ENCODE data around the gene ALDH8A1. TPM values are rescaled to one million over a fixed set of nuclear protein-coding genes. Genes with fewer than 3 reads are reported as not detected.

Gene ALDH8A1
- total RNA-seq = 1 to 10 TPM in 6 of 7 donors, under 1 TPM in 1; 0.52 to 5.7 (median 1.2) TPM
- polyA plus RNA-seq = 1 to 10 TPM in 1 of 3 donors, under 1 TPM in 2; 0.64 to 1.0 (median 0.70) TPM
- long read RNA-seq, donor 1 = 0 reads
- long read RNA-seq, donor 2 = 0 reads

DNA sequence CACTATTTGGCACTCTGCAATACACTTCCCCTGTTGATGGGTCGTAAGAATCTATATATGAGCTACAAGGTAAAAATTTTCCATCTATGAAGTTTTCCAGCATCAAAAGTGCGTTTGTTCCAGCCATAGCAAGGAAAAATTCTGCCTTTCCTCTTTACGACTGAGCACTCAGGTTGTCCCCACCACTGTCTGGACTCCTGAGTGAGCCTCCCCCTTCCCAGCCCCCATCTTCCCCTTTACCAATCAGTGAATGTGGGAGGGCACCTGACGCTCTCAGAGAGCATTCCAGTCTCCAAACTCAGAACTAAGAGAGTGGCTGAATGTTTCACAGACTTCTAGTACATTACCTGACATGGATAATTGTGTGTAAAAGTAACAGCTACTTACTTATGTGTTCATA, at the start of gene ALDH8A1:
ALDH8A1 (minus strand) TSS at position 175 of the 400 bp plus-strand sequence; CDS start at position 127, 48 bp downstream.
- 79 to 87% (median 82%) methylated on average over 4 of the region's 4 CpGs for WGBS, 5 donors
- no peaks in the 10 kb centered on the region for H3K27me3 ChIP-seq (replicated peaks in 1 of 7)
- H3K4me1 ChIP-seq = no peaks in the 10 kb centered on the region
- no peaks in the 10 kb centered on the region for H3K36me3 ChIP-seq
- TF ChIP-seq, protein P1, sequence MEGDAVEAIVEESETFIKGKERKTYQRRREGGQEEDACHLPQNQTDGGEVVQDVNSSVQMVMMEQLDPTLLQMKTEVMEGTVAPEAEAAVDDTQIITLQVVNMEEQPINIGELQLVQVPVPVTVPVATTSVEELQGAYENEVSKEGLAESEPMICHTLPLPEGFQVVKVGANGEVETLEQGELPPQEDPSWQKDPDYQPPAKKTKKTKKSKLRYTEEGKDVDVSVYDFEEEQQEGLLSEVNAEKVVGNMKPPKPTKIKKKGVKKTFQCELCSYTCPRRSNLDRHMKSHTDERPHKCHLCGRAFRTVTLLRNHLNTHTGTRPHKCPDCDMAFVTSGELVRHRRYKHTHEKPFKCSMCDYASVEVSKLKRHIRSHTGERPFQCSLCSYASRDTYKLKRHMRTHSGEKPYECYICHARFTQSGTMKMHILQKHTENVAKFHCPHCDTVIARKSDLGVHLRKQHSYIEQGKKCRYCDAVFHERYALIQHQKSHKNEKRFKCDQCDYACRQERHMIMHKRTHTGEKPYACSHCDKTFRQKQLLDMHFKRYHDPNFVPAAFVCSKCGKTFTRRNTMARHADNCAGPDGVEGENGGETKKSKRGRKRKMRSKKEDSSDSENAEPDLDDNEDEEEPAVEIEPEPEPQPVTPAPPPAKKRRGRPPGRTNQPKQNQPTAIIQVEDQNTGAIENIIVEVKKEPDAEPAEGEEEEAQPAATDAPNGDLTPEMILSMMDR (IDR thresholded peaks at IDR 0.05 in 8 of 11, conservative IDR thresholded peaks at IDR 0.05 in 3 of 11) = no peak
- TF ChIP-seq POLR2A (IDR thresholded peaks at IDR 0.05) = no peak
- H3K27ac ChIP-seq = no peak within 1 kb of the TSS
- H3K4me3 ChIP-seq = no peak within 1 kb of the TSS
- H3K9me3 ChIP-seq = peaks cover 0 to 7% (median 0%) of the 10 kb centered on the region in 8 donors
- DNase-seq = no peak
- intact Hi-C loops (cut with DNase I; ENCODE audit: low total_unique reads) = loop anchor here (10.0 kb wide), 1 partner anchor 825 kb away; no protein-coding TSS in a partner anchor

DNA sequence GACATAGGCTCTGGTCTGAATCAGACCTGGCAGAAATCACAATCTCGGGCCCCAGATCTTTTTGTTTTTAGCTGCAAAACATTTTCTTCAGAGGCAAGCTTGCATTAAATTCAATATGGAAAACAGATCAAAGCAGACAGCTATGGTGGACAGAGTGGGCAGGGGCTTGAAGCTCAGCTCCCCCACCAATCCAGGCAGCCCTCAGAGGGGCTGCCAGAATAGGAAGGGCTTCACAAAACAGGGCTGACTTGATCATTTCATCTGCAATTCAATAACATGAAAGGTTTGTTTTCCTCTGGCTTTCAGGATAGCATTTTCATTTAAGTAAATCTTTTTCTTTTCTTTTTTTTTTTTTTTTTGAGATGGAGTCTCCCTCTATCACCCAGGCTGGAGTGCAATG, 49.2 kb upstream of the ALDH8A1 start:
- no peak for TF ChIP-seq POLR2A (IDR thresholded peaks at IDR 0.05)
- TF ChIP-seq, protein P1 (IDR thresholded peaks at IDR 0.05 in 8 of 11, conservative IDR thresholded peaks at IDR 0.05 in 3 of 11) = no peak
- no peak for TF ChIP-seq POLR2AphosphoS5 (IDR thresholded peaks at IDR 0.05)
- WGBS, 5 donors = 94 to 100% (median 95%) methylated on average over 1 of the region's 1 CpG
- DNase-seq = no peak
- peaks cover 0 to 82% (median 27%) of the 10 kb centered on the region in 6 donors for H3K36me3 ChIP-seq
- H3K27ac ChIP-seq = no peak overlapping the region
- H3K4me1 ChIP-seq = peaks cover 0 to 11% (median 0%) of the 10 kb centered on the region in 6 donors
- H3K4me3 ChIP-seq = no peak overlapping the region
- H3K27me3 ChIP-seq (replicated peaks in 1 of 7) = no peaks in the 10 kb centered on the region
- intact Hi-C loops (cut with DNase I; ENCODE audit: low total_unique reads) = no loop called here
- H3K9me3 ChIP-seq = no peaks in the 10 kb centered on the region

DNA sequence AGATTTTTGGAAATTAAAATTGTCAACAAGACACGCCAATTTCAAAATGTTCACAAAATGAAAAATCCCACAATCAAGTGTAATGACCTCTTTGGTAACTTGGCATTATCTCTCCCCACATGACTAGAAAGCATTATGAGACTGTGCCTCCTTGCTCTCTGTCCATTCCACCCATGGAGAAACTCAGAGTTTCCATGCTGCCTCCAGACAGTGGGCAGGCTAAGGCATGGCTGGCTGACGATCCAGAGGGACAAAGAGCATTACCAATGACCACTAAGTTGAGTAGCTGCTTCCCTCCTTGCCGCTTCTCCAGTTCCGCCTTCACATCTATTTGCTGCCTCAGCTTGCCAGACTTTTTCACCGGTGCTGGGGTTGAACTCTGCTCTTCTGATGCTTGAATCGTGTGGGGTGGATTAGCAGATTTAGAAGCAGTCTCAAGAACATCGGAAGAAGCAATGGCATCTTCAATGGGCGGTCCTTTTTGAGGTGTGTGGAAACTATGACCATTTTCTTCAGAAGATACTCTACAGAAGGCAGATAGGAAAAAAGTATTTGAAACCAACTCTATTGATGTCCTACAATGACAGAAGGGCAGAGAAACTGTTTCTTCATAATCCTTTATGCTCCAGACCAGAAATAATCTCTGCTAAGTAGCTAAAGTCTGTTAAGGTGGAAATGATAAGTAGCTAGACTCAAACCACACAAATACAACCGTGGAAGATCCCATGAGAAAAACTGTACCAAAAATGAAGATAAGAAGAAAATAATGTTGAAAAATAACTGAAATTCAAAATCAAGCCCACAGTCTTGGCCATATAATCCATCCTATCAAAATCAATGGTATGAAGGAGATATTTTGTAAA, 47.5 kb upstream of the ALDH8A1 start:
- DNase-seq = no peak
- H3K27ac ChIP-seq = no peak overlapping the region
- WGBS, 5 donors = 89 to 94% (median 92%) methylated on average over 9 of the region's 9 CpGs
- H3K27me3 ChIP-seq (replicated peaks in 1 of 7) = no peaks in the 10 kb centered on the region
- H3K36me3 ChIP-seq = peaks cover 0 to 96% (median 34%) of the 10 kb centered on the region in 6 donors
- no peaks in the 10 kb centered on the region for H3K9me3 ChIP-seq
- TF ChIP-seq, protein P1 (IDR thresholded peaks at IDR 0.05 in 8 of 11, conservative IDR thresholded peaks at IDR 0.05 in 3 of 11) = no peak
- TF ChIP-seq POLR2A (IDR thresholded peaks at IDR 0.05) = no peak
- no peak for TF ChIP-seq POLR2AphosphoS5 (IDR thresholded peaks at IDR 0.05)
- no peak overlapping the region for H3K4me3 ChIP-seq
- peaks cover 0 to under 1% (median 0%) of the 10 kb centered on the region in 6 donors for H3K4me1 ChIP-seq
- intact Hi-C loops (cut with DNase I; ENCODE audit: low total_unique reads) = no loop called here

DNA sequence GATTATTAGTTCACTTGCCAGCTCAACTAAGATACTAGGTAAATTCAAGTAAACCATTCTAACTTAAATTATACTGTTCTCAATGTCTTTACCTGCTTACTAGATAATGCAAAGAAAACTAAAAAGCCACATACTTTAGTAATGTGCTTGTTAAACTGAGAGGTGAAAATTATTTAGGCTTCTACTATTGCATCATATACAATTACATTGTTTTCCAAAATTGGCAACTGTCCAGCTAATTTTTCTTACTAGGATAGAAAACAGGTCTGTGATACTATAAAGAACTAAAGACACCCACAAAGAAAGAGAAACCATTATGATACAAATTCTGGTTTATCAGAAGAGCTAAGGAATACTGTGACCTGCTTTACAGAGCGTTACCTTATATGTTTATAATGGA, 45.6 kb upstream of the ALDH8A1 start:
- intact Hi-C loops (cut with DNase I; ENCODE audit: low total_unique reads) = no loop called here
- TF ChIP-seq, protein P1 (IDR thresholded peaks at IDR 0.05 in 8 of 11, conservative IDR thresholded peaks at IDR 0.05 in 3 of 11) = no peak
- no peak for TF ChIP-seq POLR2AphosphoS5 (IDR thresholded peaks at IDR 0.05)
- TF ChIP-seq POLR2A (IDR thresholded peaks at IDR 0.05) = no peak
- Histone ChIP-seq H3K4me1 (no peaks in the 10 kb centered on the region), H3K9me3 (no peaks in the 10 kb centered on the region), H3K27me3 (replicated peaks in 1 of 7) (no peaks in the 10 kb centered on the region), H3K27ac (no peak overlapping the region), H3K36me3 (peaks cover 0 to 97% (median 41%) of the 10 kb centered on the region in 6 donors), H3K4me3 (no peak overlapping the region)
- 95 to 100% (median 98%) methylated on average over 1 of the region's 1 CpG for WGBS, 5 donors
- DNase-seq = no peak
